Measurements from ENCODE around the gene RAI1.

RAI1 gene

GRCh38 chr17:17844500-17844899 lies 163.2 kb downstream of the RAI1 start:
- DNase-seq (ENCODE audit: low read depth in 2 of 2) = no peak
- TF ChIP-seq CTCF (IDR thresholded peaks at IDR 0.05; ENCODE audit: low read depth, low read length) = no peak
- H3K4me3 ChIP-seq (replicated peaks in 1 of 2; ENCODE audit: low read depth in 2 of 2, low read length in 2 of 2) = no peak overlapping the region

DNA sequence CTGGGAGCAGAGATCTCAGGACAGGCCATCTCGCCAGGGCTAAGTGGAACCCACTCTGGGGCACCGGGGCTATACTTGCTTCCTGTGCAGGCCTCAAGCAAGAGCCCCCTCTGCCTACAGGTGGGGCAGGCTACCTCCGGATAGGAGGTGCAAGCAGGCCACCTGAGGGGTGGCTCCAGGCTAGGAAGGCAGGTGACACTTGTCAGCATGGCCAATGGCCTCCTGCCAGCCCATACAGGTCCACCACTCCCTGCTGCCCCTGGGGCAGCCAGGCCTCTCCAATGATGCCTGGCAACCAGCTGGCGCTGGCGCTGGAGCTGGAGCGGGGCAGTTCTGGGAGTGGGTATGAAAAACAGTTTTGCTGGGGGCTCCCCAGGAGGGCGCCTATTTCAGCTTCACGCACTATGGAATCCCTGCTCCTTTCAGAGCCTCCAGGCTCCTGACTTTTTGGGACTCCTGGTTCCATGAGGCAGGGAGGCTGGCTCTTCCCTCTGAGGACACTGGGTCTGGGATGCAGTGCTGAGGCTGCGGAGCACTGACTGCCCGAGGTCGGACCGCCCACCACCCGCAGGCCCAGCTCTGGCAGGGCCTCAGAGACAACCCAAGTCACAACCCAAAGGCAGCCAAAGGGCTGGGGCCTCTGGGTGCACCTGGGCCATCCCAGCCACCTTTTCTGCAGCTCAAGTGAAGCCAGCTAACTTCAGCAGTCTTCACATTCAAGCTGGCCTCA lies 164.0 kb downstream of the RAI1 start:
- no peak for DNase-seq (ENCODE audit: low read depth in 2 of 2)
- no peak for TF ChIP-seq CTCF (IDR thresholded peaks at IDR 0.05; ENCODE audit: low read depth, low read length)
- H3K4me3 ChIP-seq (replicated peaks in 1 of 2; ENCODE audit: low read depth in 2 of 2, low read length in 2 of 2) = no peak overlapping the region

DNA sequence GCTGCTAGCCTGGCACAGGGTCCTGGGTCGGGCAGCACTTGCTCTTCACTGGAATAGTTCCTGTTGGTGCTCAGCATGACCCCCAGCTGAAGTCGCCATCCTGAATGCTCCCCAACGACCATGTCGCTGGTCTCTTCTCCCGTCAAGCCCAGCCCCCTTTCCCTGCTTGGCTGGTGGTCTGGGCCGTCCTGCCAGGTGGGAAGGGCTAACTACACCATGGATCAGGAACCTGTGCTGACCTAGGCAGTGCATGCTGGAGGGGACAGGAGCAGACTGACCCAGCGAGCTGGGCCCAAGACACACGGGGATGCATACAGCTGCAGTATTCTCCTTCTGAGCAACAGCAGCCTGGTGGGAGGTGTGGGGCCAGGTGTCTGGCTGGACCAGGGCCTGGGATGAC lies 164.7 kb downstream of the RAI1 start:
- TF ChIP-seq CTCF (IDR thresholded peaks at IDR 0.05; ENCODE audit: low read depth, low read length) = no peak
- H3K4me3 ChIP-seq (replicated peaks in 1 of 2; ENCODE audit: low read depth in 2 of 2, low read length in 2 of 2) = no peak overlapping the region
- DNase-seq (ENCODE audit: low read depth in 2 of 2) = no peak

DNA sequence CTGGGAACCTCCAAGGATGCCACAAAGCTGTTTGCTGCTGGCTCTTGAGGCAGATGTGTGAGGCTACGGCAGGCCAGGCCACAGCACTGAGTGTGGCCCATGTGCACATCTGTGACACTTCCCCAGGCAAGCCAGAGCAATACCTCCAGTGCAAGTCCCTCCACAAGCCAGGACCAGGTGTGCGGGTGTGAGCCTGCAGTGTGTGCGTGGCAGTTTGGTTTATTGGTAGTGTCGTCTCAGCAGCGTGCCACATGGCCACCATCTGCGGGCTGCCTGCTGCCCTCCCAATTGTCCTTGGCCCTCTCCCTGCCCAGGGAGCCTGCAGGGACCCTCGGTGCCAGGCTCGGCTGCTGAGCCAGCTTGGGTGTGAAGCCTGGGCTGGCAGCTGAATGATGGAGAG lies 165.4 kb downstream of the RAI1 start:
- DNase-seq (ENCODE audit: low read depth in 2 of 2) = no peak
- TF ChIP-seq CTCF (IDR thresholded peaks at IDR 0.05; ENCODE audit: low read depth, low read length) = no peak
- no peak overlapping the region for H3K4me3 ChIP-seq (replicated peaks in 1 of 2; ENCODE audit: low read depth in 2 of 2, low read length in 2 of 2)

DNA sequence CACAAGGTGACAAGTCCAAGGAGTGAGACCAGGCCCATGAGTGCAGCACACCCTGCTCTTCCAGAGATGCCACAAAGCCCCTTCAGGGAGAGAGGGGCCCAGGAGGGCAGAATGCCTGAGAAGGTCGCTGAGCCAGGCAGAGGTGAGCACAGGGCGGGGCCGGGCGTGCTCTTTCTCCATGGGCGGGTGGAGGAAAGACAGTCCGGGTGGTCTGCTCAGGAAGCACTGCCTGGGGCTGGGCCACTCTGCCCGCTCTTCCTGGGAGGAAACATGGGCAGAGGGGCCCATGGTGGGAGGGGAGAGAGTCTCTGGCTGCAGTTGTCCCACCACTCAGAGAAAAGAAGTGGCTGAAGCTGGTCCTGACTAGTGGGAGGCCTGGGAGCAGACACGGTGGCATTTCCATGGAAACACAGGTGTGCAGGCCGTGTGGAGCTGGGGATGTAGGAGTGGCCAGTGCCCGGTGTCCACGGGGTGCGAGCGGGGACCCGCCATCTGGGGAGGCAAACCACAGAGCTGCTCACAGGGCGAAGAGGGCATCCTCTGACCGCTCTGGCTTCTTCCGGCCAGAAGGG lies 165.9 kb downstream of the RAI1 start:
- no peak for DNase-seq (ENCODE audit: low read depth in 2 of 2)
- H3K4me3 ChIP-seq (replicated peaks in 1 of 2; ENCODE audit: low read depth in 2 of 2, low read length in 2 of 2) = no peak overlapping the region
- TF ChIP-seq CTCF (IDR thresholded peaks at IDR 0.05; ENCODE audit: low read depth, low read length) = no peak

- DNase-seq (ENCODE audit: low read depth in 2 of 2) = no peak
- H3K4me3 ChIP-seq (replicated peaks in 1 of 2; ENCODE audit: low read depth in 2 of 2, low read length in 2 of 2) = no peak overlapping the region
- TF ChIP-seq CTCF (IDR thresholded peaks at IDR 0.05; ENCODE audit: low read depth, low read length) = no peak
Measured at GRCh38 chr17:17847726-17848125, 166.5 kb downstream of the RAI1 start.
